ENCODE results near the gene RGS12.

GRCh38 chr4:3286335-3287175 is 6.3 kb upstream of the RGS12 start:
- TF ChIP-seq ZNF609 (CRISPR knock-in tag; IDR thresholded peaks at IDR 0.05; ENCODE audit: borderline replicate concordance) (no peak), ZNF577 (CRISPR knock-in tag; IDR thresholded peaks at IDR 0.05; ENCODE audit: borderline replicate concordance, low read depth) (no peak), SMAD3 (CRISPR knock-in tag; IDR thresholded peaks at IDR 0.05) (no peak), SP1 (IDR thresholded peaks at IDR 0.05) (no peak), SP1 (CRISPR knock-in tag; IDR thresholded peaks at IDR 0.05) (no peak), SRSF9 (IDR thresholded peaks at IDR 0.05; ENCODE audit: borderline replicate concordance, insufficient read depth, low read depth, low read length, poor library complexity, severe bottlenecking) (no peak), ISX (CRISPR knock-in tag; conservative IDR thresholded peaks at IDR 0.05) (no peak), TRIM24 (CRISPR knock-in tag; IDR thresholded peaks at IDR 0.05) (no peak), POLR2AphosphoS2 (IDR thresholded peaks at IDR 0.05; ENCODE audit: low read depth, low read length) (no peak), FOXA1 (IDR thresholded peaks at IDR 0.05) (no peak), FOXA1 (CRISPR knock-in tag; IDR thresholded peaks at IDR 0.05) (no peak), ZNF546 (CRISPR knock-in tag; conservative IDR thresholded peaks at IDR 0.05) (no peak), GATAD2A (CRISPR knock-in tag; IDR thresholded peaks at IDR 0.05) (no peak), RAD21 (CRISPR knock-in tag; IDR thresholded peaks at IDR 0.05) (no peak)

Data from HepG2 (cell line).